ENCODE results near the gene MRPL47.

GRCh38 chr3:179603831-179604230, 607 bp downstream of the MRPL47 start:
- TF ChIP-seq CTCF (IDR thresholded peaks at IDR 0.05) (no peak), POLR2AphosphoS5 (IDR thresholded peaks at IDR 0.05) (no peak), EP300 (IDR thresholded peaks at IDR 0.05) (no peak)
